Prostate gland (tissue), 2 donors: ENCODE measurements around the gene CAPN14. TPM values are rescaled to one million over a fixed set of nuclear protein-coding genes. Genes with fewer than 3 reads are reported as not detected.

Experiments used
- DNase-seq: peaks from one replicate; pipeline ENCODE4 v3.0.0-alpha.2; 2019; ENCODE audit warnings: low spot score
- H3K27ac ChIP-seq, 2 donors: fragments of 200-600 bp; sonication (generic); 2 replicates each; pipeline ENCODE4 v1.5.1; 2017 to 2019
- H3K27me3 ChIP-seq: fragments of 200-600 bp; sonication (generic); replicated peaks from 2 replicates; pipeline ENCODE4 v1.5.1; 2019; ENCODE audit not compliant: insufficient read depth
- H3K36me3 ChIP-seq, 2 donors: fragments of 200-600 bp; sonication (generic); 1 replicate in 1 of 2; 2 replicates in 1 of 2; pipeline versions ENCODE4 v1.5.1 to v1.8.1; 2017 to 2019
- H3K4me1 ChIP-seq: fragments of 200-600 bp; sonication (generic); replicated peaks from 2 replicates; pipeline ENCODE4 v1.5.1; 2019
- H3K4me3 ChIP-seq, 2 donors: fragments of 200-600 bp; sonication (generic); 2 replicates each; pipeline ENCODE4 v1.5.1; 2017 to 2019
- H3K9me3 ChIP-seq: fragments of 200-600 bp; sonication (generic); 2 replicates; pipeline ENCODE4 v1.5.1; 2017
- POLR2A ChIP-seq: fragments of 450-650 bp; IDR thresholded peaks from one replicate; pipeline ENCODE4 v1.6.1; 2016; ENCODE audit warnings: antibody characterized with exemption, mild to moderate bottlenecking
- POLR2AphosphoS5 ChIP-seq: sonication (generic); formaldehyde crosslinking; IDR thresholded peaks from one replicate; pipeline ENCODE4 v1.6.1; 2017; ENCODE audit warnings: antibody characterized with exemption
- WGBS: methylation state at CpG from one replicate; pipeline ENCODE4 v1.1.5; 2018; 5-methylcytosine and 5-hydroxymethylcytosine counted together
- intact Hi-C: fragments of 100-400 bp; cut with DNase I; formaldehyde crosslinking; loops from one replicate; pipeline ENCODE4 v1.14.2; 2022
- total RNA-seq, 2 donors: library from RNA; depleted of rRNA; stranded (reverse); fragments of >200 nt; gene quantifications; one replicate each; pipeline ENCODE4 v1.1.0, GENCODE V29; 2016
- TF ChIP-seq, protein P1 (sequence below), 4 experiments: fragments of 200-600 bp in 2 of 4; fragments of 450-650 bp in 2 of 4; sonication (generic) in 2 of 4; IDR thresholded peaks; 1 replicate in 3 of 4; 2 replicates in 1 of 4; pipeline ENCODE4 v1.5.1; 2016 to 2019; ENCODE audit warnings: antibody characterized with exemption in 4 of 4, mild to moderate bottlenecking in 2 of 4, moderate library complexity in 2 of 4

Gene CAPN14
- total RNA-seq, 2 donors from 2014 or later = 0.27 to 0.80 TPM

DNA sequence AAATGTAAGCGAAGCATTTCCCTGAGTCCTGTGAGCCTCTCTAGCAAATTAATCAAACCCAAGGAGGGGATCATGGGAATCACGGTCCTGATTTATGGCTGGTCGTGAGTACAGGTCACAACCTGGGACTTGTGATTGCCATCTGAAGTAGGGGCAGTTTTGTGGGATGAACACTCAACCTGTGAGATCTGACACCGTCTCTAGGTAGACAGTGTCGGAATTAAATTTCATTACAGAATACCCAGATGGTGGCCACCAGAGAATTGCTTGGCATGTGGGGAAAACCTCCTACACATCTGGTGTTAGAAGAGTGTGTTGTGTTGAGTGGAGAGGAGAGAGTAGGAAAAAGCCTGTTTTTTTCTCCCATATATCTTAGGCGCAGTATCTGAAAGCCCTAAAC lies 12.5 kb downstream of the CAPN14 start:
- Histone ChIP-seq H3K36me3 (no peaks in the 10 kb centered on the region), H3K4me3 (no peak overlapping the region), H3K27me3 (no peaks in the 10 kb centered on the region), H3K27ac (no peak overlapping the region), H3K4me1 (no peaks in the 10 kb centered on the region), H3K9me3 (no peaks in the 10 kb centered on the region)
- TF ChIP-seq POLR2A (no peak), POLR2AphosphoS5 (no peak)
- TF ChIP-seq, protein P1, sequence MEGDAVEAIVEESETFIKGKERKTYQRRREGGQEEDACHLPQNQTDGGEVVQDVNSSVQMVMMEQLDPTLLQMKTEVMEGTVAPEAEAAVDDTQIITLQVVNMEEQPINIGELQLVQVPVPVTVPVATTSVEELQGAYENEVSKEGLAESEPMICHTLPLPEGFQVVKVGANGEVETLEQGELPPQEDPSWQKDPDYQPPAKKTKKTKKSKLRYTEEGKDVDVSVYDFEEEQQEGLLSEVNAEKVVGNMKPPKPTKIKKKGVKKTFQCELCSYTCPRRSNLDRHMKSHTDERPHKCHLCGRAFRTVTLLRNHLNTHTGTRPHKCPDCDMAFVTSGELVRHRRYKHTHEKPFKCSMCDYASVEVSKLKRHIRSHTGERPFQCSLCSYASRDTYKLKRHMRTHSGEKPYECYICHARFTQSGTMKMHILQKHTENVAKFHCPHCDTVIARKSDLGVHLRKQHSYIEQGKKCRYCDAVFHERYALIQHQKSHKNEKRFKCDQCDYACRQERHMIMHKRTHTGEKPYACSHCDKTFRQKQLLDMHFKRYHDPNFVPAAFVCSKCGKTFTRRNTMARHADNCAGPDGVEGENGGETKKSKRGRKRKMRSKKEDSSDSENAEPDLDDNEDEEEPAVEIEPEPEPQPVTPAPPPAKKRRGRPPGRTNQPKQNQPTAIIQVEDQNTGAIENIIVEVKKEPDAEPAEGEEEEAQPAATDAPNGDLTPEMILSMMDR (IDR thresholded peaks at IDR 0.05) = no peak
- intact Hi-C loops = no loop called here
- 94% methylated on average over 6 of the region's 6 CpGs for WGBS
- no peak for DNase-seq

DNA sequence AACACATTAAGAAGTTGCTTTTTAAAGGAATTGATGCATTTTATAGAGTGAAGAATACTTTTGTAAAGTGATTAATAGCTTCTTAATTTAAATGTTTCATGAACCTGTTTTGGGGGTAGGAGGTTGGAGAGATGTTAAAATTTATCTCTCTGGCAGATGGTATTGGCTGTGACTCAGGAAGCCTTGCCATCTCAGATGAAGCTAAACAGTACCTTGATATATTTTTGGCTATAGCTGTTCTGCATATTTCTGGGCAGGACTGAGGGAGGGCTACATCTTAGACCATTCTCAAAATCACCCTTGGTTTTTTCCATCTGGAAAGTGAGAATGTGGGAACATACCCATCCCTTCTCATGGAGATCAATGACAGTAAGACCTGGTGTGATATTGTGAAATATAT lies 13.4 kb downstream of the CAPN14 start:
- no peak overlapping the region for H3K4me3 ChIP-seq
- H3K9me3 ChIP-seq = no peaks in the 10 kb centered on the region
- DNase-seq = no peak
- no peaks in the 10 kb centered on the region for H3K4me1 ChIP-seq
- intact Hi-C loops = no loop called here
- no peaks in the 10 kb centered on the region for H3K36me3 ChIP-seq
- TF ChIP-seq POLR2A (no peak), POLR2AphosphoS5 (no peak)
- TF ChIP-seq, protein P1 (IDR thresholded peaks at IDR 0.05) = no peak
- H3K27me3 ChIP-seq = no peaks in the 10 kb centered on the region
- H3K27ac ChIP-seq = no peak overlapping the region

DNA sequence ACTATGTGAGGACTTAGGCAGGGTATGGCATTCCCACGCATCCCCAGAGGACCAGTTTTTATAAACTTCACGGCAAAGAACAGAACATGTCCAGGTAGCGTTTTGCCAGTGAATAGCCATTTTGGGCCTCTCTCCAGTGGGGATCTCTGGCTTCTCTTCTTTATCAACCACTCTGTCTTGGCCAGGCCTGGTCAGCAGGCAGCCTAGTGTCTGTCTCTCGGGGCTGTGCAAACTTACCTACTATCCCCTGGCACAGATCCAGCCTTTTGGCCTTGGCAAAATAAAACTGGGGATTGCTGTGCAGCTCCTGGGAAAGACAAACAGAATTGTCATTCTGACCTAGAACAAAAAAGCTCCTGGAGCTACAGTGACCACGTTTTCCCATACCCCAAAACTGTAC lies 14.5 kb downstream of the CAPN14 start:
- 76% methylated on average over 5 of the region's 5 CpGs for WGBS
- no peak for TF ChIP-seq POLR2A
- no peak for TF ChIP-seq POLR2AphosphoS5
- TF ChIP-seq, protein P1 (IDR thresholded peaks at IDR 0.05) = no peak

DNA sequence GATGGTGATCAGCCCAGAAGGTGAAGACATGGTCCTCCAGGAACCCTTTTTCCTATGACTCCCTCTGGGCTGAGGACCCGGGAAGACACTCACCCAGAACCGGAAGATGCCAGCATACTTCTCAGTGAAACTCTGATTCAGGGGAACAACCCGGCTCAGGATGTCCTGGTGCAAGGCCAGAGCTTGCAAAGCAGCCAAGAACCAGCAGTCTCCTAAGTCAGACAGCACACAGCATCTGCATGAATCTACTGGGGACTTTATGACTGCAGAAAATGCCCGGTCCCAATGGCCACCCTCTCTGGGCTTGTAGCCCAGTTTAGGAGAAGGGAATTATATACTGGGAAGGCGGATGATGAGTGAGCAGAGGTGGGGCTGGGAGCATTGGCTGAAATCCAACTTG lies 15.3 kb downstream of the CAPN14 start:
- 71% methylated on average over 5 of the region's 5 CpGs for WGBS
- Histone ChIP-seq H3K4me1 (no peaks in the 10 kb centered on the region), H3K27me3 (no peaks in the 10 kb centered on the region), H3K9me3 (no peaks in the 10 kb centered on the region), H3K36me3 (no peaks in the 10 kb centered on the region), H3K27ac (no peak overlapping the region), H3K4me3 (no peak overlapping the region)
- TF ChIP-seq POLR2AphosphoS5 = no peak
- TF ChIP-seq POLR2A = no peak
- TF ChIP-seq, protein P1 (IDR thresholded peaks at IDR 0.05) = no peak
- DNase-seq = no peak
- intact Hi-C loops = no loop called here

More for the DNA sequence above, 14.5 kb downstream of the CAPN14 start:
- intact Hi-C loops = no loop called here
- no peaks in the 10 kb centered on the region for H3K9me3 ChIP-seq
- H3K36me3 ChIP-seq = no peaks in the 10 kb centered on the region
- H3K27me3 ChIP-seq = no peaks in the 10 kb centered on the region
- no peak overlapping the region for H3K27ac ChIP-seq
- no peak for DNase-seq
- H3K4me1 ChIP-seq = no peaks in the 10 kb centered on the region
- H3K4me3 ChIP-seq = no peak overlapping the region

DNA sequence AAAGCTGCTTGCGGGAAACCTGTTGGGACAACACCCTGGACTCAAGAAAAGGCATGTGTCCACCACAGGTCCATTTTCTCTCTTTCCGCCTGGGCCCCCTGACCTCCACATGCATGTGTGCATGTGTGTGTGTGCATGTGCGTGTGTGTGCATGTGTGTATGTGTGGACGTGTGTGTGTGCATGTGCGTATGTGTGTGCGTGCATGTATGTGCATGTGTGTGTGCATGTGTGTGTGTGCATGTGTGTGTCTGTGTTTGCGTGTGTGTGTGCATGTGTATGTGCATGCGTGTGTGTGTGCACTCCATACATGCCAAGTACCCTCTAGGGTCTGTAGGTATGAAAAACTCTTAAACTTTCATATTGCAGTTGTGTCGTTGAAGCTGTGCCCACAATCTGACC lies 16.3 kb downstream of the CAPN14 start:
- no peak for DNase-seq
- intact Hi-C loops = no loop called here
- WGBS = 90% methylated on average over 9 of the region's 9 CpGs
- Histone ChIP-seq H3K4me3 (no peak overlapping the region), H3K36me3 (no peaks in the 10 kb centered on the region), H3K27ac (no peak overlapping the region), H3K4me1 (no peaks in the 10 kb centered on the region), H3K27me3 (no peaks in the 10 kb centered on the region), H3K9me3 (no peaks in the 10 kb centered on the region)
- TF ChIP-seq, protein P1 (IDR thresholded peaks at IDR 0.05) = no peak
- TF ChIP-seq POLR2A (no peak), POLR2AphosphoS5 (no peak)
